Right kidney (tissue), 1 donor: Measurements from ENCODE around the gene C11orf52.
"Not testable (repeated sequence)": the region's sequence is repeated elsewhere in the genome, so short reads cannot be mapped to it uniquely, and the experiment has no call there.

Source experiments
- DNase-seq: peaks from one replicate; pipeline ENCODE4 v3.0.0-alpha.2; 2016

Gene C11orf52

DNA sequence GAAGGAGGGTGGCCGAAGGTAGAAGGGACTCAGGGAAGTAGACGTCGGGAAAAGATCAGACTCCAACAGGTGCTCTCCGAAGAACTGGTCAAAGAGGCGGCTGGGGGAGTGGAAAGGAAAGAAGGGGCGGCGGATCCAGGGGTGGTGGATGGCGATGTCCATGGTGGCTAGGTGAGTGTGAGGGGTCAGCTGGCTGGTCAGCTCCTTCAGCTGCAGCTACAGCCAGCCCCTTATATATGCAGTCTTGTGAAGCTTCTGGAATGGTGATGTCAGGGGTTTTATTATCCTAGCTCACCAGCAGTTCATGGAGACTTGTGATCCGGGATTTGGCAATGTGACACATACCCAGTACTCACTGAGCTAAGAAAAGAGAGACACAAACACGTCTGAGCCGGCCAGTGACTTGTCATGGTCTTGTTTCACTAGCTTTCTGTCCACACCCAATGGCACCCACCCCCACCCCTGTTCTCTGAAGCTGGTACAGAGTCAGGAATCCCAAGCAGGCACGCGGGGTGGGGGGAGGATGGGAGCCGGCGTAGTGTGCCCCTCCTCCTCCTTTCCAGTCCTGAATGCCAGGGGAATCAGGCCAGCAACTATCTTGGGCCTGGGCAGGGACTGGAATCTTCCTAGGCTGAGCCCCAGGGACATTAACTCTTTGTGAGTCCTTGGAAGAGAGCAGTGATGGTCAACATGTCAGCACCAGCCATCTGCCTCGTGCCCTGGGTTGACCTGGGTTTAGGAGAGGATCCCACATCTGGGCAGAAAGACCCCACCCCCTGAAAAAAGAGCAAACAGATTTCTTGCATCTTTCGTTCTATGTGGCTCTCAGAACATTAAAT, 6.9 kb upstream of the C11orf52 start, which contains the start of gene CRYAB:
Gene CRYAB, minus strand, starts transcription at position 208 of the 839 bp plus-strand sequence. Its CDS starts 46 bp downstream, at position 162.
- peak; percentile 63 for DNase-seq

- DNase-seq, result no peak
These were observed 6.2 kb upstream of the C11orf52 start, which contains the start of gene HSPB2 for GRCh38 chr11:111912535-111912934. HSPB2 (plus strand) TSS chr11:111912734; CDS start chr11:111912830, 96 bp downstream.

DNA sequence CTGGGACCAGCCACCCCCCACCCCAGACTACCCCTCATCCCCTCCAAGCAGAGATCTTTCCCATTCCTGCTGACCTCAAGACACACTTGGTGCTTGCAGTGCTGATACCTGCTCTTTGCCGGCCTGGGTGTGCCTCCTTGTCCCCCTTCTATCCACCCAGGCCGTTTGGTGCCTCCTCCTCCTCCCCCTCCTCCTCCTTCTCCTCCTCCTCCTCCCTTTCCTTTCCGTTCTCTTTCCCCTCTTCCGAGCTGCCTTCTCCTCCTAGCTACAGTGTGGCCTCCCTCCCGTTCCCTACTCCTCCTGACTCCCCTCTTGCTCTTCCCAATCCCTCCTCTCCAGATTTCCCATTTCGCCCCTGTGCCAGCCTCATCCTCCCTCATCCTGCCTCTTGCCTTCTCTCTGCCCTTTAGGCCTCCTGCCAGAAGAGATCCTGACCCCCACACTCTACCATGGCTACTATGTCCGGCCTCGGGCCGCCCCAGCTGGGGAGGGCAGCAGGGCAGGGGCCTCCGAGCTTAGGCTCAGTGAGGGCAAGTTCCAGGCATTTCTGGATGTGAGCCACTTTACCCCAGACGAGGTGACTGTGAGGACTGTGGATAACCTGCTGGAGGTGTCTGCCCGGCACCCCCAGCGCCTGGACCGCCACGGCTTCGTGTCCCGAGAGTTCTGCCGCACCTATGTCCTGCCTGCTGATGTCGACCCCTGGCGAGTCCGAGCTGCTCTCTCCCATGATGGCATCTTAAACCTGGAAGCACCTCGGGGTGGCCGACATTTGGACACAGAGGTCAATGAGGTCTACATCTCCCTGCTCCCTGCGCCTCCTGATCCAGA, 5.5 kb upstream of the C11orf52 start:
- DNase-seq, result peak; percentile 51

GRCh38 chr11:111913997-111914396, 4.7 kb upstream of the C11orf52 start:
- DNase-seq, result no peak

DNA sequence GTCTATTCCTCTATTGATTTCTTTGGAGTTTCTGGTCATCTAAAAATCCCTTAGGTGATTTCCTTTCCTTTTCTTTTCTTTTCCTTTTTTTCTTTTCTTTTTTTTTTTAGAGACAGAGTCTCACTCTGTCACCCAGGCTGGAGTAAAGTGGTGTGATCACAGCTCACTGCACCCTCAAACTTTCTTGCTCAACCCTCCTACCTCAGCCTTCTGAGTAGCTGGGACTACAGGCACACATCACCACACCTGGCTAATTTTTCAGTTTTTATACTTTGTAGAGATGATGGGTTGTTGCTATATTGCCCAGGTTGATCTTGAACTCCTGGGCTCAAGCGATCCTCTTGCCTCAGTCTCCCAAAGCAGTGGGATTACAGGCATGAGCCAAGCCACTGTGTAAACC, 1.9 kb upstream of the C11orf52 start:
- no peak for DNase-seq

GRCh38 chr11:111917312-111917711, 1.4 kb upstream of the C11orf52 start:
- DNase-seq, result no peak

GRCh38 chr11:111917788-111918187, 925 bp upstream of the C11orf52 start:
- no peak for DNase-seq

GRCh38 chr11:111920908-111921307, 2.2 kb downstream of the C11orf52 start:
- DNase-seq, result no peak

- DNase-seq, result no peak
These were observed 3.0 kb downstream of the C11orf52 start for GRCh38 chr11:111921541-111922230.

DNA sequence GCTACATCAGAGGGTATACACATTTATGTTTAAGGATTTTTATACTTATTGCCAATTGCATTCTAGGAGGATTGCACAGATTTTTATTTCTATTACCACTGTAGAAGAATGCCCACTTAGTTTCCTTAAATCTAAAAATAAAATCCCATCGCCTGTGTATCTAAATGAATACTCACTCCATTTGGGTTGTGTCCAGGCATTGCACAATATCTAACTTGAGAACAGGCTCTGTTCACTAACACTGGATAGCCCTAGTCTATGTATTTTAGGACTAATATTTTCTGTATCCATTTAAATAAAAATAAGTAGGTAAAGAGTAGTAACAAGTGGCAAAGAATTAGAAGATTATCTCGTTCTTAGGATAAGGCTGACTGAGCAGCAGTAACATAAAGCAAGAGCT, 4.1 kb downstream of the C11orf52 start:
- DNase-seq, result no peak

DNA sequence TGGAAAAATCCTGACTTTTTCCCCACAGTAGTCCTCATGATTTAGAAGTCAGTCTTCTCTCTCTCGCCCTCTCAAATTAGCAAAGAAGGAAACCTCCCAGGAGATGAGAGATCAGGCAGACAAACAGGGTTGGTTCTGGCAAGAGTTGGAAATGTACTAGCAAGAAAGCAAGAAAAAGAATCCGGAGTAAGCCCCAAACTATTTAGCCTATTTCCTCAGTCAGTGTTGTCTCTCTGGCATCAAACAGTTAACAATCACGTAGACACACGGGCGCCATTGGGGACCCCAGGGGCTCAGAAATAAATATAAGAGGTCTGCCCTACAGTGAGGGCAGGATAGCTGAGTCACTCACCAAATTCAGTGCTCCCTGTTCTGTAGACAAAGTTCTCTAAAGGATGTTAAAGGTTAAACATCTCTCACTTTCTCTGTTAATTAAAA, 4.7 kb downstream of the C11orf52 start:
- DNase-seq, result peak; percentile 44

DNA sequence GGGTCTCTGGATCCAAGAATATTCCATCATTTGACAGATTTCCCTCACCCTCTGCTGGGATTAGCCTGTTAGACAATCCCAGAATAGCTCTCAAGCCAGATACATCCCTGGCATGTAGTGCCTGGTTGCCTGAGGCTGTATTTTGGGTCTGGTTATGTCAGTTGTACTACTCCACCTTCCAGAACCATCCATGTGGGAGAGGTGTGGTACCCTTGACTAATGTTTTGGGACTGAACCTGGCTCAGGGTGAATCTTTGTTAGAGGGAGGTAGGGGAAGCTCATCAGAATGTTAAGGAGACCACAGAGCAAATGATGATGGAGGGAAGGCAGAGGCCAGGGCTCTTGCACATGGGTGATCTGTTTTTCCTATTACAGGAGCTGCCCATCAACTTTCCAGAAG, 5.2 kb downstream of the C11orf52 start:
- no peak for DNase-seq

GRCh38 chr11:111925953-111926352, 7.2 kb downstream of the C11orf52 start:
- no peak for DNase-seq

DNA sequence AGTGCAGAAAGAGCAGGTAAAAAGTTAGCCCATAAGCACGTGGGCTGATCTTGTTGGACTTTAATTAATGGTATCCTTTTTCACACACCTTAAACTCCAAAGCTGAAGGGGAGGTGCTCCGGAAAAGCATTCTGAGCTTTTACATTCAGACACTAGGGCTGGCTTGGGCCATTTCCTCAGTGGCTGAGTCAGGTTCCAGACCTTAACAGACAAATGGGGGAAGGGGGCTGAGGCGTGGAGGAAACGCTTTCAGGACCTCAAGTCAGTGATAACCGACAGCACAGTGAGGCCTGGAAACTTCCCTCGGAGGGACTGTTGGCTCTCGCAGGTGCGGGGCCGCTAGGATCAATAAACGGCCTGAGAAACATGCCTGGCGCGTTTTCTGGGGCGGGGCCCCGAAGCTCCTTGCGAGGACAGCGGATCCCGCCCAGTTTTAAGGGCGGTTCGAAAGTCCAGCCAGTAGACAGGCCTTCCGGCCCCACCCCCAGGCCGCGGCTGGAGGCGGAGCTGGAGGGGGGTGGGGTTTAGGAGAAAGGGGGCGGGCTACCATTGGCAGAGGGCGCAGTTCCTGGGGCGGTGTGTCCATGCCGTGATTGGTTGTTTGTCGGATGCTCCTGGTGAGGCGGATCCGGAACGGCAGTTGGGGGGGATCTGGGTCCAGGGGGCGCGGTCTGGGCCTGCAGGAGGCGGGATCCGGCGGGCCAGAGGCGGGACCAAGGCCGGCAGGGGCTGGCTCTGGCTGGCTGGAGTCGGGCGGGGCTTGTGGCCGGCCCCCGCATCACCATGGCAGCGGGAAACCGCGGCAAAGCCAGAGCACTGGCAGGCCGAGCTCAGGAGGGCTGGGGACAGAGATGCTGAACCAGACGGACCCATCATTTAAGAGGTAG, 8.0 kb downstream of the C11orf52 start:
- peak; percentile 93 for DNase-seq

DNA sequence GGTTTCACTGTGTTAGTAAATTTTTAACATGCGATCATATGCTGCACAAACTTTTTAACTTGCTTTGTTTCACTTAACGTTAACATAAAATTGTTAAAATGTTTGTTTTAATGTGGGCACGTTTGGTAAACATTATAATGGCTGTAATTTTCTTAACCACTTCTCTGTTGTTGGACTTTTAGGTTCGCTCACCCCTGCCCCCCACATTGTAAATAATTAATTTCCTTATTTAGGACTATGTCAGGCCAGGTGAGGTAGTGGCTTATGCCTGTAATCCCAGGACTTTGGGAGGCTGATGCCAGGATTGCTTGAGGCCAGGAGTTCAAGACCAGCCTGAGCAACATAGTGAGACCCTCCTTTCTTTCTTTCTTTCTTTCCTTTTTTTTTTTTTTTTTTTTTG, 11.8 kb downstream of the C11orf52 start:
- DNase-seq, result no peak

DNA sequence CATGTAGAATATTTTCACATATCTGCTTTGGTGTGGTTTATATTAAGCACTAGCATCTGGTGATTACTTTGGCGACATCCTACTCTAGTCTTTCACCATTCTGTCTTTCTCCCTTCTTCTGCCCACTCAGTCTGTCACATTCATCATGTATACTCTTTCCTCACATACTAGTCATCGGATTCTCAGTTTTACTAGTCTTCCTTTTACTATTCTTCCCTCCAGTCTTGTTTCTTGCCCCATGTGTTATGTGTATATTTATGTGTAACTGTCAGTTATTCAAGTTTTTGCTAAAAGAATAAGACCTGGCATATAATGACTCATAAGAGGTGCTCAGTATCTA, 13.9 kb downstream of the C11orf52 start:
- DNase-seq, result no peak

DNA sequence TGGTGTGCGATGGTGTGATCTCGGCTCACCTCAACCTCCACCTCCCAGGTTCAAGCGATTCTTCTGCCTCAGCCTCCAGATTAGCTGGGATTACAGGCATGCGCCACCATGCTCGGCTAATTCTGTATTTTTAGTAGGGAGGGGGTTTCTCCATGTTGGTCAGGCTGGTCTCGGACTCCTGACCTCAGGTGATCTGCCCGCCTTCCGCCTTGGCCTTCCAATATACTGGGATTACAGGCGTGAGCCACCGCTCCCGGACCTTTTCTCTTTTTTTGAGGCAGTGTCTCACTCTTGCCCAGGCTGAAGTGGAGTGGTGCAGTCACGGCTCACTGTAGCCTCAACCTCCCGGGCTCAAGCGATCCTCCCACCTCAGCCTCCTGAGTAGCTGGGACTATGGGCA, 14.5 kb downstream of the C11orf52 start:
- DNase-seq, result not testable (repeated sequence)

GRCh38 chr11:111933872-111934271, 15.2 kb downstream of the C11orf52 start:
- no peak for DNase-seq

- no peak for DNase-seq
These were observed 15.6 kb downstream of the C11orf52 start for GRCh38 chr11:111934306-111934705.

DNA sequence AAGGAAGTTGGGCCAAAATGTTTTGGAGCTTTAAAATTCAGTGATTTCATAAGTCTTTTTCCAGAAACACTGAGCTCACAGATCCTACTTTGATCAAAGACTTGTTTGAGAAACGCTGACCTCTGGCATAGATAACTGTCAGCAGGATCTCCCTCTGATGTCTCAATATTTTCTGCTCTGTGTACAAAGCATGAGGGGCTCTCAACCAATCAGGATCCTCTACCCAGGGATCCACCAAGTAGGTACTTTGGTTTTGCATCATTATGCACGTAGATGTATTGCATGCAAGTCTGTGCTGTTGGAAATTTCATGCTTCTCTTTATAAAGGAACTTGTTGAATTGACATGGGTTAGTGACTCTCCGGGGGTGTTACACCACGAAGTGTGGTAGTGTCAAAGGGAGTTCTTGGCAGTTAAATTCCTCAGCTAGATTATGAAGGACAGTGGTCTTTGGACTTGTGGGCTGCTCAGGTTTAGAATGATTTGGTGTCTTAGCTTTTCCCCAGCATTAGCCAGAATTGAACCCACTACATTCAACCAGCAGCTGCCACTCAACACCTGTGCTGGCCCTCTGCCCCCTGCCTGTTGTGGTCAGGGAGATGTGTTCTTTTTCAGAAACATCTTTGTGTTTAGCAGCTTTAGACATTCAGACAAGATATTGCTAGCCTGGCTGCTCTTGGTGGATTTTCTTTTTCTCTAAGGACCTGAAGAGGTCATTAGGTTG, 16.8 kb downstream of the C11orf52 start:
- DNase-seq, result no peak

- DNase-seq, result no peak
These were observed 17.4 kb downstream of the C11orf52 start for GRCh38 chr11:111936040-111936540.
